Chondrocyte (in vitro differentiated cells): Measurements from ENCODE around the gene ITPRID2. TPM values are rescaled to one million over a fixed set of nuclear protein-coding genes. Genes with fewer than 3 reads are reported as not detected.

ENCODE experiments used
- DNase-seq: peaks from one replicate; pipeline ENCODE4 v3.0.0; 2021; ENCODE audit warnings: mixed read lengths, low spot score
- H3K27ac Mint-ChIP-seq: one replicate; pipeline ENCODE4 v1.8.0; 2021; ENCODE audit warnings: mild to moderate bottlenecking, moderate library complexity, mixed read lengths; ENCODE audit not compliant: unreplicated experiment
- H3K27me3 Mint-ChIP-seq: 2 replicates; pipeline ENCODE4 v1.8.0; 2021; ENCODE audit warnings: low read depth, mixed read lengths
- H3K36me3 Mint-ChIP-seq: 2 replicates; pipeline ENCODE4 v1.8.0; 2021; ENCODE audit warnings: low read depth, mixed read lengths
- H3K4me1 Mint-ChIP-seq: 2 replicates; pipeline ENCODE4 v1.8.0; 2021; ENCODE audit warnings: low read depth, mild to moderate bottlenecking, mixed read lengths
- H3K4me3 Mint-ChIP-seq: one replicate; pipeline ENCODE4 v1.8.0; 2021; ENCODE audit warnings: mild to moderate bottlenecking, moderate library complexity, mixed read lengths; ENCODE audit not compliant: unreplicated experiment
- H3K9me3 Mint-ChIP-seq: 2 replicates; pipeline ENCODE4 v1.8.0; 2021; ENCODE audit warnings: low read depth, mixed read lengths
- total RNA-seq: library from RNA; stranded (reverse); gene quantifications from 3 replicates; pipeline ENCODE4 v1.2.1, GENCODE V29; 2021
- TF ChIP-seq, protein P1 (sequence below): fragments of 200-600 bp; sonication (generic); IDR thresholded peaks from 2 replicates; pipeline ENCODE4 v1.5.0; 2021; ENCODE audit warnings: antibody characterized with exemption, mild to moderate bottlenecking, moderate library complexity

Gene ITPRID2
- total RNA-seq, 1 donor from 2014 or later: 64.6 TPM

- DNase-seq: no peak
- H3K36me3 Mint-ChIP-seq: no peaks in the 10 kb centered on the region
- H3K9me3 Mint-ChIP-seq: peaks cover 10% of the 10 kb centered on the region
- H3K27ac Mint-ChIP-seq: no peak overlapping the region
- H3K4me3 Mint-ChIP-seq: no peak overlapping the region
- H3K4me1 Mint-ChIP-seq: no peaks in the 10 kb centered on the region
- TF ChIP-seq, protein P1, sequence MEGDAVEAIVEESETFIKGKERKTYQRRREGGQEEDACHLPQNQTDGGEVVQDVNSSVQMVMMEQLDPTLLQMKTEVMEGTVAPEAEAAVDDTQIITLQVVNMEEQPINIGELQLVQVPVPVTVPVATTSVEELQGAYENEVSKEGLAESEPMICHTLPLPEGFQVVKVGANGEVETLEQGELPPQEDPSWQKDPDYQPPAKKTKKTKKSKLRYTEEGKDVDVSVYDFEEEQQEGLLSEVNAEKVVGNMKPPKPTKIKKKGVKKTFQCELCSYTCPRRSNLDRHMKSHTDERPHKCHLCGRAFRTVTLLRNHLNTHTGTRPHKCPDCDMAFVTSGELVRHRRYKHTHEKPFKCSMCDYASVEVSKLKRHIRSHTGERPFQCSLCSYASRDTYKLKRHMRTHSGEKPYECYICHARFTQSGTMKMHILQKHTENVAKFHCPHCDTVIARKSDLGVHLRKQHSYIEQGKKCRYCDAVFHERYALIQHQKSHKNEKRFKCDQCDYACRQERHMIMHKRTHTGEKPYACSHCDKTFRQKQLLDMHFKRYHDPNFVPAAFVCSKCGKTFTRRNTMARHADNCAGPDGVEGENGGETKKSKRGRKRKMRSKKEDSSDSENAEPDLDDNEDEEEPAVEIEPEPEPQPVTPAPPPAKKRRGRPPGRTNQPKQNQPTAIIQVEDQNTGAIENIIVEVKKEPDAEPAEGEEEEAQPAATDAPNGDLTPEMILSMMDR: no peak
- no peaks in the 10 kb centered on the region for H3K27me3 Mint-ChIP-seq
Measured at GRCh38 chr2:181972431-181973170, 81.1 kb downstream of the ITPRID2 start.

DNA sequence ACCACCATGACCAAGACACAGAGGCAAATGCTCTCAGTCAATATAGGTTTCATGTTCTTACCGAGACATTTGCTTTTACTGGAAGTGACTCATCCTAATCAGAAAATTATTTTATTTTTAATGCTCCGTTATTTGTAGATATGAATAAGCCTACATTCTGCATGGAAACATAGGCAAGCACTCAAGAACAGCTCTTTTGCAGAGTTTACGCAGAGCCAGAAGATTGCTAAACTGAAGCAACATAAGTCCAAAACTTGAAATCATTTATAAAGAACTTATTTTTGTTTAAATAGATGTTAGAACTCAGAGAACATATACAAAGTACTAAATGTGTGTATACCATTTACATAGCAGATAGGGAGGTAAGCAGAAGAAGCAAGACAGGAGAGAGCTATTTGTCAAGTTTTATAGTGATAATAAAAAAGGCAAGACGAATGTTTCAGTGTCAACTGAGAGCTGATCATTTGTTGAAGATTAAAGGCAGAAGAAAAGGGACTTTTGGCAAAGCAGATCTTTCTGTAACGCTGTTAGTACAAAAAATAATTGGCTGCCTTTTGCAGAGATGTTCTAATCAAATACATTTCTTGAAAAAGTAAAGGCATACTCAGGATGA is 81.7 kb downstream of the ITPRID2 start:
- H3K27me3 Mint-ChIP-seq: no peaks in the 10 kb centered on the region
- DNase-seq: no peak
- H3K9me3 Mint-ChIP-seq: peaks cover 10% of the 10 kb centered on the region
- H3K27ac Mint-ChIP-seq: no peak overlapping the region
- TF ChIP-seq, protein P1: no peak
- no peaks in the 10 kb centered on the region for H3K36me3 Mint-ChIP-seq
- no peak overlapping the region for H3K4me3 Mint-ChIP-seq
- no peaks in the 10 kb centered on the region for H3K4me1 Mint-ChIP-seq

DNA sequence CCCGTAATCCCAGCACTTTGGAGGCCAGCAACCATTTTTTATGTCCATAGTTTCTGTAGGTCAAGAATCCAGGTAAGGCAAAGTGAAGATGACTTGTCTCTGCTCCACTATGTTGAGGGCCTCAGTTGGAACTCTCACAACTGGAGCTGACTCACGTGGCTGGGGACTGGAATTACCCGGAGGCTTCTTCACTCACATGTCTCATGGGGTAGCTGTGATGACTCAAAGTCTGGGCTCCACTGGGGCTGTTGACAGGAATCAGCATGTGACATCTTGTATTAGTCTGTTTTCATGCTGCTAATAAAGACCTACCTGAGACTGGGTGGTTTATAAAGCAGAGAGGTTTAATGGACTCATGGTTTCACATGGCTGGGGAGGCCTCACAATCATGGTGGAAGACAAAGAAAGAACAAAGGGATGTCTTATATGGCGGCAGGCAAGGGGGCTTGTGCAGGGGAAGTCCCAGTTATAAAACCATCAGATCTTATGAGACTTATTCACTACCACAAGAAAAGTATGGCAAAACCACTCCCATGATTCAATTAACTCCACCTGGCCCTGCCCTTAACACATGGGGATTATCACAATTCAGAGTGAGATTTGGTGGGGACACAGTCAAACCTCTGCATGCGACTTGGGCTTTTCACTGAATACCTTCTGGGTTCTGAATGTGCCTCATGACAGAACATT is 86.3 kb downstream of the ITPRID2 start:
- H3K4me3 Mint-ChIP-seq: no peak overlapping the region
- no peaks in the 10 kb centered on the region for H3K36me3 Mint-ChIP-seq
- no peaks in the 10 kb centered on the region for H3K4me1 Mint-ChIP-seq
- no peaks in the 10 kb centered on the region for H3K9me3 Mint-ChIP-seq
- TF ChIP-seq, protein P1: no peak
- no peaks in the 10 kb centered on the region for H3K27me3 Mint-ChIP-seq
- DNase-seq: no peak
- H3K27ac Mint-ChIP-seq: no peak overlapping the region

- Mint-ChIP-seq H3K27ac (no peak overlapping the region), H3K9me3 (no peaks in the 10 kb centered on the region), H3K36me3 (no peaks in the 10 kb centered on the region), H3K4me3 (no peak overlapping the region), H3K4me1 (no peaks in the 10 kb centered on the region), H3K27me3 (no peaks in the 10 kb centered on the region)
- DNase-seq: no peak
- TF ChIP-seq, protein P1: no peak
Measured at GRCh38 chr2:181978351-181979150, 87.0 kb downstream of the ITPRID2 start.

Other genes with a start within 250 kb of the ITPRID2 start
- not detected in 3 replicates for gene CERKL, start 234.6 kb upstream of the ITPRID2 start, total RNA-seq
- not detected in 3 replicates for gene NEUROD1, start 211.2 kb upstream of the ITPRID2 start, total RNA-seq
- 0.52 to 2.9 TPM (median 1.2 TPM) in 3 replicates for gene PPP1R1C, start 94.1 kb downstream of the ITPRID2 start, total RNA-seq